HepG2 (cell line): ENCODE data around the gene ANO1. TPM values are rescaled to one million over a fixed set of nuclear protein-coding genes. Genes with fewer than 3 reads are reported as not detected.

Source experiments
- DR1 ChIP-seq: sonication (generic); formaldehyde crosslinking; IDR thresholded peaks from 2 replicates; pipeline ENCODE4 v1.8.0; 2021; ENCODE audit warnings: mild to moderate bottlenecking, missing genetic modification reagents, inconsistent platforms
- MED8 ChIP-seq: sonication (generic); formaldehyde crosslinking; IDR thresholded peaks from 2 replicates; pipeline ENCODE4 v1.8.1; 2023; ENCODE audit warnings: mild to moderate bottlenecking, missing genetic modification reagents; ENCODE audit not compliant: insufficient replicate concordance
- NR3C1 ChIP-seq: sonication (generic); formaldehyde crosslinking; IDR thresholded peaks from 2 replicates; pipeline ENCODE4 v1.4.0; 2020; ENCODE audit warnings: missing genetic modification reagents
- REXO4 ChIP-seq: sonication (generic); formaldehyde crosslinking; IDR thresholded peaks from 2 replicates; pipeline ENCODE4 v1.8.0; 2022; ENCODE audit warnings: missing genetic modification reagents, mild to moderate bottlenecking, borderline replicate concordance
- SAP130 ChIP-seq: IDR thresholded peaks from 2 replicates; pipeline ENCODE4 v1.6.1; 2016; ENCODE audit warnings: low read depth
- SIX1 ChIP-seq: sonication (generic); formaldehyde crosslinking; IDR thresholded peaks from 2 replicates; pipeline ENCODE4 v1.4.0; 2020; ENCODE audit warnings: missing genetic modification reagents, borderline replicate concordance
- ZEB1 ChIP-seq: IDR thresholded peaks from 2 replicates; pipeline ENCODE4 v1.6.1; 2012; ENCODE audit warnings: mild to moderate bottlenecking, low read depth, inconsistent platforms; ENCODE audit not compliant: insufficient replicate concordance
- ZNF143 ChIP-seq: sonication (generic); formaldehyde crosslinking; IDR thresholded peaks from 2 replicates; pipeline ENCODE4 v1.4.0; 2020; ENCODE audit warnings: missing genetic modification reagents
- ZNF616 ChIP-seq: sonication (generic); formaldehyde crosslinking; IDR thresholded peaks from 2 replicates; pipeline ENCODE4 v1.5.0; 2020; ENCODE audit warnings: low read depth, mild to moderate bottlenecking, missing genetic modification reagents
- ZNF713 ChIP-seq: sonication (generic); formaldehyde crosslinking; IDR thresholded peaks from 2 replicates; pipeline ENCODE4 v1.4.0; 2020; ENCODE audit warnings: mild to moderate bottlenecking, missing genetic modification reagents
- ZNF775 ChIP-seq: sonication (generic); formaldehyde crosslinking; IDR thresholded peaks from 2 replicates; pipeline ENCODE4 v1.4.0; 2020; ENCODE audit warnings: missing genetic modification reagents, mild to moderate bottlenecking, moderate library complexity, borderline replicate concordance
- polyA plus RNA-seq, 8 experiments: library from polyadenylated mRNA; depleted of rRNA in 3 of 8; stranded (reverse) in 7 of 8; unstranded in 1 of 8; fragments of >200 nt; fragmentation: Illumina TruSeq in 4 of 8; extraction: Trizol in 4 of 8; gene quantifications; 2 replicates each; pipeline versions ENCODE4 v1.2.1 to v1.2.3, GENCODE V29; 2011 to 2016; ENCODE audit warnings: low read depth in 4 of 8, missing spikeins in 1 of 8, mixed read lengths in 1 of 8; ENCODE audit not compliant: insufficient read depth in 1 of 8
- total RNA-seq, 5 experiments: library from RNA; depleted of rRNA; stranded (reverse); fragments of >200 nt; fragmentation: Illumina TruSeq; extraction: Trizol; gene quantifications; 2 replicates each; pipeline ENCODE4 v1.2.3, GENCODE V29; 2016; ENCODE audit warnings: low read depth in 1 of 5
- TF ChIP-seq, protein P1 (sequence below): sonication (generic); formaldehyde crosslinking; IDR thresholded peaks from 2 replicates; pipeline ENCODE4 v1.5.0; 2020; ENCODE audit warnings: mild to moderate bottlenecking, missing genetic modification reagents, borderline replicate concordance
- TF ChIP-seq, protein P2 (sequence below): sonication (generic); formaldehyde crosslinking; IDR thresholded peaks from 2 replicates; pipeline ENCODE4 v1.8.0; 2022; ENCODE audit warnings: missing genetic modification reagents, low read depth, mild to moderate bottlenecking, borderline replicate concordance
- TF ChIP-seq, protein P3 (sequence below): sonication (generic); IDR thresholded peaks from 2 replicates; pipeline ENCODE4 v1.6.1; 2016; ENCODE audit warnings: low read depth, borderline replicate concordance
- TF ChIP-seq, protein P4 (sequence below): IDR thresholded peaks from 2 replicates; pipeline ENCODE4 v1.6.1; 2012; ENCODE audit warnings: inconsistent platforms
- TF ChIP-seq, protein P5 (sequence below): sonication (generic); formaldehyde crosslinking; IDR thresholded peaks from 2 replicates; pipeline ENCODE4 v1.4.0; 2020; ENCODE audit warnings: missing genetic modification reagents

The ANO1 gene
- total and polyA plus RNA-seq, 2 of the 13 experiments (the other 11 are each of a cell fraction or from before 2014, with no cell fraction given): not detected

DNA sequence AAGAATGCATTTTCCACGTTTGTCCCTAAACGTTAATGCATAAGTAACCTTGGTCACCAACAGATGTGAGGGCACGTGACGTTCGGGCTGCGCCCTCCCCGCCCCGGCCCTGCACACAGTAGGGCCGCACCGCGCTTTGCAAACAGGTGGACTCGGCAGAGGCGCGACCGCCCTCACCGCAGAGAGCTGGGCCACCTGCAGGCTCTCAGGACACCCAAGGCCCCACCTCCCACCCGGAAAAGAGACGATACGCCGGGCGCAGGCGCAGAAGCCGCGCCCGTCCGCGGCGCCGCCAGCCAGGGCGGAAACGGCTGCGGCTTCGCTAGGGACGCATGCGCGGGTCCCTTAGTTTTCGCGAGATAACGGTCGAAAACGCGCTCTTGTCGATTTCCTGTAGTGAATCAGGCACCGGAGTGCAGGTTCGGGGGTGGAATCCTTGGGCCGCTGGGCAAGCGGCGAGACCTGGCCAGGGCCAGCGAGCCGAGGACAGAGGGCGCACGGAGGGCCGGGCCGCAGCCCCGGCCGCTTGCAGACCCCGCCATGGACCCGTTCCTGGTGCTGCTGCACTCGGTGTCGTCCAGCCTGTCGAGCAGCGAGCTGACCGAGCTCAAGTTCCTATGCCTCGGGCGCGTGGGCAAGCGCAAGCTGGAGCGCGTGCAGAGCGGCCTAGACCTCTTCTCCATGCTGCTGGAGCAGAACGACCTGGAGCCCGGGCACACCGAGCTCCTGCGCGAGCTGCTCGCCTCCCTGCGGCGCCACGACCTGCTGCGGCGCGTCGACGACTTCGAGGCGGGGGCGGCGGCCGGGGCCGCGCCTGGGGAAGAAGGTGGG is 125.0 kb downstream of the ANO1 start, which contains the start of gene FADD (continued):
- TF ChIP-seq, protein P1, sequence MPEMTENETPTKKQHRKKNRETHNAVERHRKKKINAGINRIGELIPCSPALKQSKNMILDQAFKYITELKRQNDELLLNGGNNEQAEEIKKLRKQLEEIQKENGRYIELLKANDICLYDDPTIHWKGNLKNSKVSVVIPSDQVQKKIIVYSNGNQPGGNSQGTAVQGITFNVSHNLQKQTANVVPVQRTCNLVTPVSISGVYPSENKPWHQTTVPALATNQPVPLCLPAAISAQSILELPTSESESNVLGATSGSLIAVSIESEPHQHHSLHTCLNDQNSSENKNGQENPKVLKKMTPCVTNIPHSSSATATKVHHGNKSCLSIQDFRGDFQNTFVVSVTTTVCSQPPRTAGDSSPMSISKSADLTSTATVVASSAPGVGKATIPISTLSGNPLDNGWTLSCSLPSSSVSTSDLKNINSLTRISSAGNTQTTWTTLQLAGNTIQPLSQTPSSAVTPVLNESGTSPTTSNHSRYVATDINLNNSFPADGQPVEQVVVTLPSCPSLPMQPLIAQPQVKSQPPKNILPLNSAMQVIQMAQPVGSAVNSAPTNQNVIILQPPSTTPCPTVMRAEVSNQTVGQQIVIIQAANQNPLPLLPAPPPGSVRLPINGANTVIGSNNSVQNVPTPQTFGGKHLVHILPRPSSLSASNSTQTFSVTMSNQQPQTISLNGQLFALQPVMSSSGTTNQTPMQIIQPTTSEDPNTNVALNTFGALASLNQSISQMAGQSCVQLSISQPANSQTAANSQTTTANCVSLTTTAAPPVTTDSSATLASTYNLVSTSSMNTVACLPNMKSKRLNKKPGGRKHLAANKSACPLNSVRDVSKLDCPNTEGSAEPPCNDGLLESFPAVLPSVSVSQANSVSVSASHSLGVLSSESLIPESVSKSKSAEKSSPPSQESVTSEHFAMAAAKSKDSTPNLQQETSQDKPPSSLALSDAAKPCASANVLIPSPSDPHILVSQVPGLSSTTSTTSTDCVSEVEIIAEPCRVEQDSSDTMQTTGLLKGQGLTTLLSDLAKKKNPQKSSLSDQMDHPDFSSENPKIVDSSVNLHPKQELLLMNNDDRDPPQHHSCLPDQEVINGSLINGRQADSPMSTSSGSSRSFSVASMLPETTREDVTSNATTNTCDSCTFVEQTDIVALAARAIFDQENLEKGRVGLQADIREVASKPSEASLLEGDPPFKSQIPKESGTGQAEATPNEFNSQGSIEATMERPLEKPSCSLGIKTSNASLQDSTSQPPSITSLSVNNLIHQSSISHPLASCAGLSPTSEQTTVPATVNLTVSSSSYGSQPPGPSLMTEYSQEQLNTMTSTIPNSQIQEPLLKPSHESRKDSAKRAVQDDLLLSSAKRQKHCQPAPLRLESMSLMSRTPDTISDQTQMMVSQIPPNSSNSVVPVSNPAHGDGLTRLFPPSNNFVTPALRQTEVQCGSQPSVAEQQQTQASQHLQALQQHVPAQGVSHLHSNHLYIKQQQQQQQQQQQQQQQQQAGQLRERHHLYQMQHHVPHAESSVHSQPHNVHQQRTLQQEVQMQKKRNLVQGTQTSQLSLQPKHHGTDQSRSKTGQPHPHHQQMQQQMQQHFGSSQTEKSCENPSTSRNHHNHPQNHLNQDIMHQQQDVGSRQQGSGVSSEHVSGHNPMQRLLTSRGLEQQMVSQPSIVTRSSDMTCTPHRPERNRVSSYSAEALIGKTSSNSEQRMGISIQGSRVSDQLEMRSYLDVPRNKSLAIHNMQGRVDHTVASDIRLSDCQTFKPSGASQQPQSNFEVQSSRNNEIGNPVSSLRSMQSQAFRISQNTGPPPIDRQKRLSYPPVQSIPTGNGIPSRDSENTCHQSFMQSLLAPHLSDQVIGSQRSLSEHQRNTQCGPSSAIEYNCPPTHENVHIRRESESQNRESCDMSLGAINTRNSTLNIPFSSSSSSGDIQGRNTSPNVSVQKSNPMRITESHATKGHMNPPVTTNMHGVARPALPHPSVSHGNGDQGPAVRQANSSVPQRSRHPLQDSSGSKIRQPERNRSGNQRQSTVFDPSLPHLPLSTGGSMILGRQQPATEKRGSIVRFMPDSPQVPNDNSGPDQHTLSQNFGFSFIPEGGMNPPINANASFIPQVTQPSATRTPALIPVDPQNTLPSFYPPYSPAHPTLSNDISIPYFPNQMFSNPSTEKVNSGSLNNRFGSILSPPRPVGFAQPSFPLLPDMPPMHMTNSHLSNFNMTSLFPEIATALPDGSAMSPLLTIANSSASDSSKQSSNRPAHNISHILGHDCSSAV (CRISPR knock-in tag): no peak
- TF ChIP-seq, protein P2, sequence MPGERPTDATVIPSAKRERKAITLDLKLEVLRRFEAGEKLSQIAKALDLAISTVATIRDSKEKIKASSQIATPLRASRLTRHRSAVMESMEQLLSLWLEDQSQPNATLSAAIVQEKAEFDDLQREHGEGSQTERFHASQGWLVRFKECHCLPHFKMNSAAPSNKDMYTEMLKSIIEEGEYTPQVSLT (CRISPR knock-in tag): no peak
- TF ChIP-seq, protein P3, sequence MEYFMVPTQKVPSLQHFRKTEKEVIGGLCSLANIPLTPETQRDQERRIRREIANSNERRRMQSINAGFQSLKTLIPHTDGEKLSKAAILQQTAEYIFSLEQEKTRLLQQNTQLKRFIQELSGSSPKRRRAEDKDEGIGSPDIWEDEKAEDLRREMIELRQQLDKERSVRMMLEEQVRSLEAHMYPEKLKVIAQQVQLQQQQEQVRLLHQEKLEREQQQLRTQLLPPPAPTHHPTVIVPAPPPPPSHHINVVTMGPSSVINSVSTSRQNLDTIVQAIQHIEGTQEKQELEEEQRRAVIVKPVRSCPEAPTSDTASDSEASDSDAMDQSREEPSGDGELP: peak; percentile 62; the same call in 1 of the 2 replicates
- TF ChIP-seq ZNF616 (CRISPR knock-in tag) (peak; percentile 84), DR1 (peak; percentile 36; the same call in 1 of the 2 replicates), NR3C1 (CRISPR knock-in tag) (no peak), SIX1 (CRISPR knock-in tag) (no peak), SAP130 (CRISPR knock-in tag) (peak; percentile 83), MED8 (CRISPR knock-in tag) (peak; percentile 52), ZNF143 (CRISPR knock-in tag) (no peak; the same call in 1 of the 2 replicates), ZEB1 (peak; percentile 51), ZNF713 (CRISPR knock-in tag) (no peak), ZNF775 (CRISPR knock-in tag) (no peak), REXO4 (no peak)
- TF ChIP-seq, protein P4, sequence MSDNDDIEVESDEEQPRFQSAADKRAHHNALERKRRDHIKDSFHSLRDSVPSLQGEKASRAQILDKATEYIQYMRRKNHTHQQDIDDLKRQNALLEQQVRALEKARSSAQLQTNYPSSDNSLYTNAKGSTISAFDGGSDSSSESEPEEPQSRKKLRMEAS: peak; percentile 63; the same call in 1 of the 2 replicates
- TF ChIP-seq, protein P5, sequence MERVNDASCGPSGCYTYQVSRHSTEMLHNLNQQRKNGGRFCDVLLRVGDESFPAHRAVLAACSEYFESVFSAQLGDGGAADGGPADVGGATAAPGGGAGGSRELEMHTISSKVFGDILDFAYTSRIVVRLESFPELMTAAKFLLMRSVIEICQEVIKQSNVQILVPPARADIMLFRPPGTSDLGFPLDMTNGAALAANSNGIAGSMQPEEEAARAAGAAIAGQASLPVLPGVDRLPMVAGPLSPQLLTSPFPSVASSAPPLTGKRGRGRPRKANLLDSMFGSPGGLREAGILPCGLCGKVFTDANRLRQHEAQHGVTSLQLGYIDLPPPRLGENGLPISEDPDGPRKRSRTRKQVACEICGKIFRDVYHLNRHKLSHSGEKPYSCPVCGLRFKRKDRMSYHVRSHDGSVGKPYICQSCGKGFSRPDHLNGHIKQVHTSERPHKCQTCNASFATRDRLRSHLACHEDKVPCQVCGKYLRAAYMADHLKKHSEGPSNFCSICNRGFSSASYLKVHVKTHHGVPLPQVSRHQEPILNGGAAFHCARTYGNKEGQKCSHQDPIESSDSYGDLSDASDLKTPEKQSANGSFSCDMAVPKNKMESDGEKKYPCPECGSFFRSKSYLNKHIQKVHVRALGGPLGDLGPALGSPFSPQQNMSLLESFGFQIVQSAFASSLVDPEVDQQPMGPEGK: peak; percentile 40; the same call in 1 of the 2 replicates
